D341Med (cell line): ENCODE measurements around the gene ABAT.

Experiments used
- DNase-seq: peaks from one replicate; pipeline ENCODE4 v3.0.0; 2012; ENCODE audit warnings: low spot score

ABAT gene

GRCh38 chr16:8818504-8819270, 144.3 kb downstream of the ABAT start:
- no peak for DNase-seq

DNA sequence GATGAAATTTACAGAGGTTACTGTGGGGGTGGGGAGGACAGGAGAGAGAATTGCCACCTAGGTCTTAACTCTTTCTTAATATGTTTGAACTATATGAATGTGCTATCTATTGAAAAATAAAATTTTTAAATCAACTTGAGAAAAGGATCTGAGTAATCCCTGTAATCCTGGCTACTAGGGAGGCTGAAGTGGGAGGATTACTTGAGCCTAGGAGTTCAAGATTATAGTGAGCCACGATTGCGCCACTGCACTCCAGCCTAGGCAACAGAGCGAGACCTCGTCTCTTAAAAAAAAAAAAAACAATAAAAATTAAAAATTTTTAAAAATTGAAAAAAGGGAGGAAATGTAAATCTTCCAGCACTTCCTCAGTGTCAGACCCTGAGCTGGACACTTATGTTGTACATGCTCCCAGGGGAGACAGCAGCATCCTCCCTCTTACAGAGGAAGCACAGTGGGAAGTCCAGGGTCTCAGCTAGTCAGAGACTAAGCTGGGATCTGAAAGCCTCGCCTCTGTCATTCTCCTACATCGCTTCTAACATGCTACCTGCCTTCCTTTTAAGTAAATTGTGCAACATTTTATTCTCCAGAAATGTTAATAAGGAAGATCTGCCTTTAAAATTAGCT, 145.1 kb downstream of the ABAT start:
- no peak for DNase-seq

GRCh38 chr16:8822403-8822802, 148.0 kb downstream of the ABAT start:
- no peak for DNase-seq

- DNase-seq, result no peak
These were observed 152.0 kb downstream of the ABAT start for GRCh38 chr16:8826278-8826879.

DNA sequence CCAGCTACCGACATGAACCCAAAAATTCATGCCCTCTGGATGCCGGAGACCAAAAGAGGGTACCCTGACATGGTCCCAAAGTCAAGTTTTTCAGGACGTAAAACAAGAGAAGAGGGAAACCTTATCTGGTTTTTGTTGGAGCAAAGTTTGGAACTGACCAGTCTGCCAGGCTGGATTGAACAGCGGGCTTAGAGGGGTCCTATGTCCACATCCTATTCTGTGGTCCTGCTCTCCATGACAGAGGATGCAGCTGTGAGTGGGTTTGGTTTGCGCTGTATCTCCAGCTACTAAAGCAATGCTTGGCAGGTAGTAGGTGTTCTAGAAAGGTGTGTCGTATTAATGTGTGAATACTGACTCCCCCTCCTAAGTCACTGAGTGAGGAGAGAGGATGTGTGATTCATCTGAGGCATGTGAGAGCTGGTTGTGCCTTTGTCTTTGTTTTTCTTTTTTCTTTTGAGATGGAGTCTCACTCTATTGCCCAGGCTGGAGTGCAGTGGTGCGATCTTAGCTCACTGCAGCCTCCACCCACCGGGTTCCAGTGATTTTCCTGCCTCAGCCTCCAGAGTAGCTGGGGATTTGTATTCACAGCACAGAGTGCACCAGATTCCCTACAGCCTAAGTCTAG, 154.2 kb downstream of the ABAT start:
- no peak for DNase-seq

DNA sequence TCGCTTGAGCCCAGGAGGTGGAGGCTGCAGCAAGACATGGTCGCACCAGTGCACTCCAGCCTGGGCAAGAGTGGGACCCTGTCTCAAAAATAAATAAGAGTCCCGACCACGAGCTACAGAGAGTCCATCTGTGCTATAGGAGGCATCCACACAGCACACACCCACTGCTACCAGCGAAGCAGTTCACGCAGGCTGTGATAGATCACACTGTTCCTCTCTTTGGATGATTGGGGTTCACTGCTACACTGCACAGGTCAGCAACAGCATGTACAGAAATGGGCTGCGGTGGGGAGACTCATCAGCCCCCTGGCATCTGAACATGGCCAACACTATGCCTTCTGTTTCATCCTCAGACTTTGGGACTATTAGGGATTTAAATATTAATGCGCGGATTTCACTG, 157.0 kb downstream of the ABAT start:
- no peak for DNase-seq

GRCh38 chr16:8831871-8832716, 157.7 kb downstream of the ABAT start:
- no peak for DNase-seq

- DNase-seq, result no peak
These were observed 158.3 kb downstream of the ABAT start for GRCh38 chr16:8832717-8833105.
